ENCODE measurements around the gene FCRLA.

The FCRLA gene

GRCh38 chr1:161735837-161736236, 28.8 kb downstream of the FCRLA start:
- H3K36me3 ChIP-seq (ENCODE audit: control insufficient read depth in 1 of 2, insufficient read depth in 2 of 2, low read length in 2 of 2): no peaks in the 10 kb centered on the region
- H4K91ac ChIP-seq (ENCODE audit: low read depth, low read length): no peak overlapping the region
- no peak overlapping the region for H3K4ac ChIP-seq (ENCODE audit: low read depth, low read length)
- H3K4me1 ChIP-seq (ENCODE audit: control insufficient read depth in 1 of 2, insufficient read depth in 2 of 2, low read length in 2 of 2): peaks cover 3% of the 10 kb centered on the region in 2 experiments
- no peak overlapping the region for H2BK12ac ChIP-seq (ENCODE audit: low read length)
- no peak overlapping the region for H3K27ac ChIP-seq (ENCODE audit: low read depth, low read length)
- H3K18ac ChIP-seq (ENCODE audit: low read length): no peak overlapping the region
- no peak overlapping the region for H2BK120ac ChIP-seq (ENCODE audit: insufficient read depth, low read length, poor library complexity)
- DNase-seq: no peak
- no peak overlapping the region for H3K4me2 ChIP-seq (ENCODE audit: low read length)
- no peak overlapping the region for H3K23ac ChIP-seq (ENCODE audit: low read length)
- no CpG with 5 or more reads among the region's 3 CpGs for WGBS (ENCODE audit: extremely low coverage, insufficient coverage, insufficient read length)
- no peaks in the 10 kb centered on the region for H3K9me3 ChIP-seq (ENCODE audit: insufficient read depth, low read depth, low read length)
- no peak overlapping the region for H3K4me3 ChIP-seq (ENCODE audit: low read depth, low read length)
- H3K9ac ChIP-seq (ENCODE audit: low read length): no peak overlapping the region
- no peaks in the 10 kb centered on the region for H3K79me1 ChIP-seq (ENCODE audit: low read length)
- no peak overlapping the region for H3K14ac ChIP-seq (ENCODE audit: low read length)
- H4K8ac ChIP-seq (ENCODE audit: low read depth, low read length): no peak overlapping the region
- H3K79me2 ChIP-seq (ENCODE audit: control insufficient read depth, insufficient read depth, low read length, poor library complexity): no peaks in the 10 kb centered on the region
- no peaks in the 10 kb centered on the region for H3K27me3 ChIP-seq (ENCODE audit: insufficient read depth, low read length)
- no peak overlapping the region for H2BK5ac ChIP-seq (ENCODE audit: low read depth, low read length, poor library complexity)
- no peak overlapping the region for H2AFZ ChIP-seq (ENCODE audit: insufficient read depth, low read length, poor library complexity)
- H2AK5ac ChIP-seq (ENCODE audit: low read length): no peak overlapping the region
- no peak overlapping the region for H4K12ac ChIP-seq (ENCODE audit: low read depth, low read length)

GRCh38 chr1:161736335-161736969, 29.4 kb downstream of the FCRLA start:
- H4K91ac ChIP-seq (ENCODE audit: low read depth, low read length): no peak overlapping the region
- no peaks in the 10 kb centered on the region for H3K79me1 ChIP-seq (ENCODE audit: low read length)
- H4K8ac ChIP-seq (ENCODE audit: low read depth, low read length): no peak overlapping the region
- no peak overlapping the region for H2AFZ ChIP-seq (ENCODE audit: insufficient read depth, low read length, poor library complexity)
- H3K36me3 ChIP-seq (ENCODE audit: control insufficient read depth in 1 of 2, insufficient read depth in 2 of 2, low read length in 2 of 2): no peaks in the 10 kb centered on the region
- H3K27ac ChIP-seq (ENCODE audit: low read depth, low read length): no peak overlapping the region
- H2AK5ac ChIP-seq (ENCODE audit: low read length): no peak overlapping the region
- no peak overlapping the region for H2BK5ac ChIP-seq (ENCODE audit: low read depth, low read length, poor library complexity)
- H3K4me1 ChIP-seq (ENCODE audit: control insufficient read depth in 1 of 2, insufficient read depth in 2 of 2, low read length in 2 of 2): peaks cover 1 to 3% of the 10 kb centered on the region in 2 experiments
- H3K27me3 ChIP-seq (ENCODE audit: insufficient read depth, low read length): no peaks in the 10 kb centered on the region
- no peak overlapping the region for H3K14ac ChIP-seq (ENCODE audit: low read length)
- H3K79me2 ChIP-seq (ENCODE audit: control insufficient read depth, insufficient read depth, low read length, poor library complexity): no peaks in the 10 kb centered on the region
- H3K18ac ChIP-seq (ENCODE audit: low read length): no peak overlapping the region
- no peak overlapping the region for H3K4me2 ChIP-seq (ENCODE audit: low read length)
- no CpG with 5 or more reads among the region's 4 CpGs for WGBS (ENCODE audit: extremely low coverage, insufficient coverage, insufficient read length)
- H4K12ac ChIP-seq (ENCODE audit: low read depth, low read length): no peak overlapping the region
- no peaks in the 10 kb centered on the region for H3K9me3 ChIP-seq (ENCODE audit: insufficient read depth, low read depth, low read length)
- H3K9ac ChIP-seq (ENCODE audit: low read length): no peak overlapping the region
- no peak overlapping the region for H2BK120ac ChIP-seq (ENCODE audit: insufficient read depth, low read length, poor library complexity)
- H3K4me3 ChIP-seq (ENCODE audit: low read depth, low read length): no peak overlapping the region
- H3K23ac ChIP-seq (ENCODE audit: low read length): no peak overlapping the region
- no peak overlapping the region for H3K4ac ChIP-seq (ENCODE audit: low read depth, low read length)
- no peak overlapping the region for H2BK12ac ChIP-seq (ENCODE audit: low read length)
- DNase-seq: no peak

- H3K36me3 ChIP-seq (ENCODE audit: control insufficient read depth in 1 of 2, insufficient read depth in 2 of 2, low read length in 2 of 2): no peaks in the 10 kb centered on the region
- H4K12ac ChIP-seq (ENCODE audit: low read depth, low read length): no peak overlapping the region
- no peaks in the 10 kb centered on the region for H3K27me3 ChIP-seq (ENCODE audit: insufficient read depth, low read length)
- H2BK12ac ChIP-seq (ENCODE audit: low read length): no peak overlapping the region
- no peak overlapping the region for H4K91ac ChIP-seq (ENCODE audit: low read depth, low read length)
- no peak overlapping the region for H3K4me2 ChIP-seq (ENCODE audit: low read length)
- no peak overlapping the region for H2AFZ ChIP-seq (ENCODE audit: insufficient read depth, low read length, poor library complexity)
- no peaks in the 10 kb centered on the region for H3K79me2 ChIP-seq (ENCODE audit: control insufficient read depth, insufficient read depth, low read length, poor library complexity)
- no peaks in the 10 kb centered on the region for H3K79me1 ChIP-seq (ENCODE audit: low read length)
- no peak overlapping the region for H3K14ac ChIP-seq (ENCODE audit: low read length)
- no peak overlapping the region for H3K27ac ChIP-seq (ENCODE audit: low read depth, low read length)
- no peak overlapping the region for H3K4ac ChIP-seq (ENCODE audit: low read depth, low read length)
- H4K8ac ChIP-seq (ENCODE audit: low read depth, low read length): no peak overlapping the region
- no peak overlapping the region for H3K9ac ChIP-seq (ENCODE audit: low read length)
- H2BK120ac ChIP-seq (ENCODE audit: insufficient read depth, low read length, poor library complexity): no peak overlapping the region
- no peak overlapping the region for H3K18ac ChIP-seq (ENCODE audit: low read length)
- no peaks in the 10 kb centered on the region for H3K9me3 ChIP-seq (ENCODE audit: insufficient read depth, low read depth, low read length)
- no peak for DNase-seq
- H3K23ac ChIP-seq (ENCODE audit: low read length): peak overlapping the region; percentile 67
- peaks cover 0 to 3% of the 10 kb centered on the region in 2 experiments for H3K4me1 ChIP-seq (ENCODE audit: control insufficient read depth in 1 of 2, insufficient read depth in 2 of 2, low read length in 2 of 2)
- no CpG with 5 or more reads among the region's 2 CpGs for WGBS (ENCODE audit: extremely low coverage, insufficient coverage, insufficient read length)
- H3K4me3 ChIP-seq (ENCODE audit: low read depth, low read length): no peak overlapping the region
- H2AK5ac ChIP-seq (ENCODE audit: low read length): no peak overlapping the region
- no peak overlapping the region for H2BK5ac ChIP-seq (ENCODE audit: low read depth, low read length, poor library complexity)
Observed at GRCh38 chr1:161737625-161738024, 30.6 kb downstream of the FCRLA start.

DNA sequence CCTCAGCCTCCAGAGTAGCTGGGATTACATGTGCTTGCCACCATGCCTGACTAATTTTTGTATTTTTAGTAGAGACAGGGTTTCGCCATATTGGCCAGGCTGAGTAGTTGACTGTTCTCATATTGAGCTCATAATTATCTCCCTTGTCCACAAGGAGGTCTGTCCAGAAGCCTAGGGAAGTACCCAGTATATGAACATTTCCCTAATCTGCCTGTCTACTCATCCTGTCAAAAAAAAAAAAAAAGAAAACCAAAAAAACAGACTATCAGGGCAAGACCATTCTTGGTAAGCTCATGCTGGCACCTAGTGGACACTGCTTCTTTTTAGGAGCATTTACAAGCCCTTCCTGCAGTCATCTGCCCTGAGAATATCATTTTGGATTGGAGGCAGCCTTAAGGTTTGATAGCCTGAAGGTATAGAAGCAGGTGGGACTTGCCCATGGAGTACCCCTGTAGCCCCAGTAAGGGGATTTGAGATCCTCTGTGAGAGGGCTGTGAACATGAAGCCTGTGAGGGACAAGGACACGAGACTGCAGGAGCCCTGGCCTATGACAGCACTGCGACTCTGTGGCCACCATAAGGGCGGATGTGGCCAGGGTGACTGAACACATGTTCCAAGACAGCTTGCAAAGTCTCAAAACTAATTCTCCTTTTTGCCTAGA, 31.7 kb downstream of the FCRLA start:
- Histone ChIP-seq H2BK12ac (ENCODE audit: low read length) (no peak overlapping the region), H4K8ac (ENCODE audit: low read depth, low read length) (no peak overlapping the region), H3K14ac (ENCODE audit: low read length) (no peak overlapping the region), H2AFZ (ENCODE audit: insufficient read depth, low read length, poor library complexity) (no peak overlapping the region), H3K4me1 (ENCODE audit: control insufficient read depth in 1 of 2, insufficient read depth in 2 of 2, low read length in 2 of 2) (peaks cover 0 to 3% of the 10 kb centered on the region in 2 experiments), H2BK5ac (ENCODE audit: low read depth, low read length, poor library complexity) (no peak overlapping the region), H3K79me1 (ENCODE audit: low read length) (no peaks in the 10 kb centered on the region), H3K36me3 (ENCODE audit: control insufficient read depth in 1 of 2, insufficient read depth in 2 of 2, low read length in 2 of 2) (no peaks in the 10 kb centered on the region), H3K27ac (ENCODE audit: low read depth, low read length) (no peak overlapping the region), H3K18ac (ENCODE audit: low read length) (no peak overlapping the region), H3K4ac (ENCODE audit: low read depth, low read length) (no peak overlapping the region), H3K9ac (ENCODE audit: low read length) (no peak overlapping the region), H3K4me2 (ENCODE audit: low read length) (no peak overlapping the region), H4K12ac (ENCODE audit: low read depth, low read length) (no peak overlapping the region), H4K91ac (ENCODE audit: low read depth, low read length) (no peak overlapping the region), H3K23ac (ENCODE audit: low read length) (no peak overlapping the region), H2BK120ac (ENCODE audit: insufficient read depth, low read length, poor library complexity) (no peak overlapping the region), H3K79me2 (ENCODE audit: control insufficient read depth, insufficient read depth, low read length, poor library complexity) (no peaks in the 10 kb centered on the region), H3K9me3 (ENCODE audit: insufficient read depth, low read depth, low read length) (no peaks in the 10 kb centered on the region), H3K4me3 (ENCODE audit: low read depth, low read length) (no peak overlapping the region), H2AK5ac (ENCODE audit: low read length) (no peak overlapping the region), H3K27me3 (ENCODE audit: insufficient read depth, low read length) (no peaks in the 10 kb centered on the region)
- WGBS (ENCODE audit: extremely low coverage, insufficient coverage, insufficient read length): no CpG with 5 or more reads among the region's 4 CpGs
- DNase-seq: peak; percentile 48 to 69

All from trophoblast cell (in vitro differentiated cells and primary cell).